HepG2 (cell line): ENCODE data around the gene FN1. TPM values are rescaled to one million over a fixed set of nuclear protein-coding genes. Genes with fewer than 3 reads are reported as not detected.

Source experiments
- ATF7-NPFF ChIP-seq: sonication (generic); formaldehyde crosslinking; IDR thresholded peaks from 2 replicates; pipeline ENCODE4 v1.8.1; 2023; ENCODE audit warnings: mild to moderate bottlenecking, low read depth, missing genetic modification reagents, moderate library complexity
- CREM ChIP-seq, 2 experiments: sonication (generic) in 1 of 2; formaldehyde crosslinking in 1 of 2; IDR thresholded peaks; 2 replicates each; pipeline versions ENCODE4 v1.4.0 to v1.6.1; 2016 to 2020; ENCODE audit warnings: antibody characterized with exemption in 1 of 2, mild to moderate bottlenecking in 1 of 2, missing genetic modification reagents in 1 of 2
- GTF3A ChIP-seq: sonication (generic); formaldehyde crosslinking; conservative IDR thresholded peaks from 2 replicates; pipeline ENCODE4 v1.4.0; 2020; ENCODE audit warnings: mild to moderate bottlenecking, missing genetic modification reagents
- KDM4B ChIP-seq: sonication (generic); formaldehyde crosslinking; IDR thresholded peaks from 2 replicates; pipeline ENCODE4 v1.4.0; 2020; ENCODE audit warnings: missing genetic modification reagents
- MTERF4 ChIP-seq: sonication (generic); formaldehyde crosslinking; IDR thresholded peaks from 2 replicates; pipeline ENCODE4 v1.8.0; 2023; ENCODE audit warnings: mild to moderate bottlenecking, missing genetic modification reagents
- NR2F6 ChIP-seq, 2 experiments: IDR thresholded peaks; 2 replicates each; pipeline ENCODE4 v1.6.1; 2016; ENCODE audit warnings: antibody characterized with exemption in 1 of 2, mild to moderate bottlenecking in 1 of 2
- PATZ1 ChIP-seq: sonication (generic); formaldehyde crosslinking; IDR thresholded peaks from 2 replicates; pipeline ENCODE4 v1.4.0; 2020; ENCODE audit warnings: missing genetic modification reagents
- PAX8 ChIP-seq: sonication (generic); formaldehyde crosslinking; IDR thresholded peaks from 2 replicates; pipeline ENCODE4 v1.8.0; 2022; ENCODE audit warnings: mild to moderate bottlenecking, missing genetic modification reagents, borderline replicate concordance
- SMAD3 ChIP-seq: sonication (generic); formaldehyde crosslinking; IDR thresholded peaks from 2 replicates; pipeline ENCODE4 v1.4.0; 2020; ENCODE audit warnings: missing genetic modification reagents
- SP4 ChIP-seq: sonication (generic); formaldehyde crosslinking; IDR thresholded peaks from 2 replicates; pipeline ENCODE4 v1.8.1; 2023; ENCODE audit warnings: mild to moderate bottlenecking, missing genetic modification reagents
- STAG1 ChIP-seq: sonication (generic); formaldehyde crosslinking; IDR thresholded peaks from 2 replicates; pipeline ENCODE4 v1.4.0; 2020; ENCODE audit warnings: missing genetic modification reagents
- USF2 ChIP-seq, 2 experiments: sonication (generic) in 1 of 2; formaldehyde crosslinking in 1 of 2; IDR thresholded peaks; 2 replicates each; pipeline versions ENCODE4 v1.5.1 to v1.6.1; 2011 to 2020; ENCODE audit warnings: borderline replicate concordance in 1 of 2, low read depth in 1 of 2, low read length in 1 of 2, mild to moderate bottlenecking in 1 of 2, missing genetic modification reagents in 1 of 2, moderate library complexity in 1 of 2
- YY1 ChIP-seq: IDR thresholded peaks from 2 replicates; pipeline ENCODE4 v1.6.1; 2011; ENCODE audit warnings: low read length, low read depth, moderate library complexity, mild to moderate bottlenecking; ENCODE audit not compliant: insufficient read depth, insufficient replicate concordance
- ZFP90 ChIP-seq: sonication (generic); formaldehyde crosslinking; IDR thresholded peaks from 2 replicates; pipeline ENCODE4 v1.8.0; 2022; ENCODE audit warnings: missing genetic modification reagents, mild to moderate bottlenecking, inconsistent platforms, borderline replicate concordance
- ZNF136 ChIP-seq: sonication (generic); formaldehyde crosslinking; IDR thresholded peaks from 2 replicates; pipeline ENCODE4 v1.8.1; 2022; ENCODE audit warnings: low read depth, mild to moderate bottlenecking, moderate library complexity, missing genetic modification reagents
- ZNF605 ChIP-seq: sonication (generic); formaldehyde crosslinking; IDR thresholded peaks from 2 replicates; pipeline ENCODE4 v1.8.0; 2022; ENCODE audit warnings: mild to moderate bottlenecking, missing genetic modification reagents
- ZNF83 ChIP-seq: sonication (generic); formaldehyde crosslinking; IDR thresholded peaks from 2 replicates; pipeline ENCODE4 v1.4.0; 2020; ENCODE audit warnings: missing genetic modification reagents, mild to moderate bottlenecking, borderline replicate concordance
- polyA plus RNA-seq, 8 experiments: library from polyadenylated mRNA; depleted of rRNA in 3 of 8; stranded (reverse) in 7 of 8; unstranded in 1 of 8; fragments of >200 nt; fragmentation: Illumina TruSeq in 4 of 8; extraction: Trizol in 4 of 8; gene quantifications; 2 replicates each; pipeline versions ENCODE4 v1.2.1 to v1.2.3, GENCODE V29; 2011 to 2016; ENCODE audit warnings: low read depth in 4 of 8, missing spikeins in 1 of 8, mixed read lengths in 1 of 8; ENCODE audit not compliant: insufficient read depth in 1 of 8
- total RNA-seq, 5 experiments: library from RNA; depleted of rRNA; stranded (reverse); fragments of >200 nt; fragmentation: Illumina TruSeq; extraction: Trizol; gene quantifications; 2 replicates each; pipeline ENCODE4 v1.2.3, GENCODE V29; 2016; ENCODE audit warnings: low read depth in 1 of 5
- TF ChIP-seq, protein P1 (sequence below): sonication (generic); formaldehyde crosslinking; IDR thresholded peaks from 2 replicates; pipeline ENCODE4 v1.4.0; 2020; ENCODE audit warnings: missing genetic modification reagents

The FN1 gene
- total and polyA plus RNA-seq, 2 of the 13 experiments (the other 11 are each of a cell fraction or from before 2014, with no cell fraction given) = 1,847 to 6,471 TPM

- TF ChIP-seq MTERF4 (no peak), GTF3A (no peak), YY1 (no peak), ZNF83 (CRISPR knock-in tag) (no peak), PAX8 (CRISPR knock-in tag) (no peak), PATZ1 (CRISPR knock-in tag) (no peak), USF2 (IDR thresholded peaks at IDR 0.05; ENCODE audit: low read depth, low read length) (no peak), USF2 (CRISPR knock-in tag; IDR thresholded peaks at IDR 0.05; ENCODE audit: borderline replicate concordance) (no peak), KDM4B (CRISPR knock-in tag) (0 out of 2 replicates have a peak, but pooled peaks have one; percentile 22), ATF7-NPFF (CRISPR knock-in tag) (no peak), STAG1 (no peak; the same call in 1 of the 2 replicates), ZFP90 (no peak), SP4 (CRISPR knock-in tag) (0 out of 2 replicates have a peak, but pooled peaks have one; percentile 16), NR2F6 (IDR thresholded peaks at IDR 0.05) (no peak), NR2F6 (CRISPR knock-in tag; IDR thresholded peaks at IDR 0.05) (no peak), CREM (IDR thresholded peaks at IDR 0.05) (no peak), CREM (CRISPR knock-in tag; IDR thresholded peaks at IDR 0.05) (no peak), SMAD3 (CRISPR knock-in tag) (no peak), ZNF605 (CRISPR knock-in tag) (peak; percentile 84), ZNF136 (no peak)
- TF ChIP-seq, protein P1, sequence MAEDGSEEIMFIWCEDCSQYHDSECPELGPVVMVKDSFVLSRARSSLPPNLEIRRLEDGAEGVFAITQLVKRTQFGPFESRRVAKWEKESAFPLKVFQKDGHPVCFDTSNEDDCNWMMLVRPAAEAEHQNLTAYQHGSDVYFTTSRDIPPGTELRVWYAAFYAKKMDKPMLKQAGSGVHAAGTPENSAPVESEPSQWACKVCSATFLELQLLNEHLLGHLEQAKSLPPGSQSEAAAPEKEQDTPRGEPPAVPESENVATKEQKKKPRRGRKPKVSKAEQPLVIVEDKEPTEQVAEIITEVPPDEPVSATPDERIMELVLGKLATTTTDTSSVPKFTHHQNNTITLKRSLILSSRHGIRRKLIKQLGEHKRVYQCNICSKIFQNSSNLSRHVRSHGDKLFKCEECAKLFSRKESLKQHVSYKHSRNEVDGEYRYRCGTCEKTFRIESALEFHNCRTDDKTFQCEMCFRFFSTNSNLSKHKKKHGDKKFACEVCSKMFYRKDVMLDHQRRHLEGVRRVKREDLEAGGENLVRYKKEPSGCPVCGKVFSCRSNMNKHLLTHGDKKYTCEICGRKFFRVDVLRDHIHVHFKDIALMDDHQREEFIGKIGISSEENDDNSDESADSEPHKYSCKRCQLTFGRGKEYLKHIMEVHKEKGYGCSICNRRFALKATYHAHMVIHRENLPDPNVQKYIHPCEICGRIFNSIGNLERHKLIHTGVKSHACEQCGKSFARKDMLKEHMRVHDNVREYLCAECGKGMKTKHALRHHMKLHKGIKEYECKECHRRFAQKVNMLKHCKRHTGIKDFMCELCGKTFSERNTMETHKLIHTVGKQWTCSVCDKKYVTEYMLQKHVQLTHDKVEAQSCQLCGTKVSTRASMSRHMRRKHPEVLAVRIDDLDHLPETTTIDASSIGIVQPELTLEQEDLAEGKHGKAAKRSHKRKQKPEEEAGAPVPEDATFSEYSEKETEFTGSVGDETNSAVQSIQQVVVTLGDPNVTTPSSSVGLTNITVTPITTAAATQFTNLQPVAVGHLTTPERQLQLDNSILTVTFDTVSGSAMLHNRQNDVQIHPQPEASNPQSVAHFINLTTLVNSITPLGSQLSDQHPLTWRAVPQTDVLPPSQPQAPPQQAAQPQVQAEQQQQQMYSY = no peak
These were observed 3.8 kb downstream of the FN1 start (continued) for GRCh38 chr2:215431778-215432758.
